NCI-H187 treated with DMSO at 0.1 percent for 48 hours (cell line): ENCODE measurements around the gene CLC.
"Not testable (repeated sequence)": the region's sequence is repeated elsewhere in the genome, so short reads cannot be mapped to it uniquely, and the experiment has no call there.

Source experiments
- DNase-seq: peaks from one replicate; lab custom pipeline; 2025; lab: John Stamatoyannopoulos, UW

The CLC gene

DNA sequence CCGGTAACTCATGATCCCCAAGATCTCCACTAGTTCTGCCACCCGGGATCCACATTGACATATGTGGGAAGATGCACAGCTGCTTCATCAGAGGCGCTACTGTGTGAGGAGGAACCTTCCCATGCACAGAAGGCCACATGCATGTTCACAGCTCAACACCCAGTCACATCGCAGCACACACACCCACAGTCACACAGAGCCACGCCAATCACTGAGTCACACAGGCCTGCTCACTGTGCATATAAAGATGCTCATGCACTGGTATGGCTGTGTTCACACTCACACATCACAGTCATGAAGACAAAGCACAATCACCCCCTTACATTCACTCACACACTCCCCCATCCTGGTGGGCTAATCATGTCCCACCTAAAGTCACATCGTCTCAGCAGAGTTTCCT lies 9.8 kb downstream of the CLC start:
- DNase-seq: no peak

- DNase-seq: no peak
Measured at GRCh38 chr19:39727070-39727800, 10.6 kb downstream of the CLC start.

- no peak for DNase-seq
Measured at GRCh38 chr19:39725995-39726394, 11.8 kb downstream of the CLC start.

- not testable (repeated sequence) for DNase-seq
Measured at GRCh38 chr19:39720144-39720543, 17.7 kb downstream of the CLC start.

- no peak for DNase-seq
Measured at GRCh38 chr19:39710333-39710890, 27.4 kb downstream of the CLC start.

DNA sequence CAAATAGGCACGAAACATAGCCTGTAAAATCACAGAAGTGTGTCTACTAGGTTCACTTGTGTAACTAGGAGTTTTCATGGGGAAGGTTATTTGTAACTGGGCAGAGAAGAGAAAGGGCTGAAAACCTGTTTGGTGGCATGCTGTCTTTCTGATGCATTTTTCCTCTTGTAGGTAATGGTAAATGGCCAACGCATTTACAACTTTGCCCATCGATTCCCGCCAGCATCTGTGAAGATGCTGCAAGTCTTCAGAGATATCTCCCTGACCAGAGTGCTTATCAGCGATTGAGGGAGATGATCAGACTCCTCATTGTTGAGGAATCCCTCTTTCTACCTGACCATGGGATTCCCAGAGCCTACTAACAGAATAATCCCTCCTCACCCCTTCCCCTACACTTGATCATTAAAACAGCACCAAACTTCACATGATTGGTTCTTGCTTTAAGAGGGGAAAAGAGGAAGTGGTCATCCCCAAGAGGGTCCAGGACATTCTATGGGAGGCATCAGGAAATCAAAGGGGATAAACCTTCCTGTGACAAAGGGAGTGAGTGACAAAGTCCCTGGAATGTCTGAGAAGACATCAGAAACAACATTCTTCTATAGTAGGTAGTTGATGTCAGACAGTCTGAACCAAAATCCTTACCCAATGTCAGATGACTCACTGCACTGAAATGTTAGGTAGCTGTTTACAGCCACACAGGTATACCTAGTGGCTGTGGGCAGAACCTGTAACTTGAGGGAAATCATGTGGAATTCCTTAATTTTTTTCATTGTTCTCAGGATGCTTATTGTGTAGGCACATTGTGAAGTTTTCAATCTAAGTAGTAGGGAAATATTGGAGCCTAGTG lies 28.6 kb downstream of the CLC start:
- no peak for DNase-seq

DNA sequence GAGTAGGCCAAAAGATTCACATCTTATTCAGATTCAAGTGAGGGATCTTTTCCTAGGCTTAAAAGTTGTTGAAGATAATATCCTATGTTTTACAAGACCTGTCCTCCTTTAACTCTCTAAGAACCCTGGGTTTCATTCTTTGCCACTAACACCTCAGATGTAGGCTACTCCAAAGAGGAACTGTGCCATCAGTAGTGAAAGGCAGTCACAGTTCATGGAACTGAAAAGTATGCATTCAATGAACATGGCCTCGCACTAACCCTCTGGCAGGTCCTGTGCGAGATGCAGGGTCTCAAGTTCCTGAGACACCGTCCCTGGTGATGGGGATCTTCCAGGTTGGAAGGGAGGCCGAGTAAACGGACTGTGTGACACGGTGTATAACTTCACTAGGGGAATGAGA lies 29.2 kb downstream of the CLC start:
- no peak for DNase-seq

GRCh38 chr19:39705578-39706188 lies 32.1 kb downstream of the CLC start:
- DNase-seq: no peak

DNA sequence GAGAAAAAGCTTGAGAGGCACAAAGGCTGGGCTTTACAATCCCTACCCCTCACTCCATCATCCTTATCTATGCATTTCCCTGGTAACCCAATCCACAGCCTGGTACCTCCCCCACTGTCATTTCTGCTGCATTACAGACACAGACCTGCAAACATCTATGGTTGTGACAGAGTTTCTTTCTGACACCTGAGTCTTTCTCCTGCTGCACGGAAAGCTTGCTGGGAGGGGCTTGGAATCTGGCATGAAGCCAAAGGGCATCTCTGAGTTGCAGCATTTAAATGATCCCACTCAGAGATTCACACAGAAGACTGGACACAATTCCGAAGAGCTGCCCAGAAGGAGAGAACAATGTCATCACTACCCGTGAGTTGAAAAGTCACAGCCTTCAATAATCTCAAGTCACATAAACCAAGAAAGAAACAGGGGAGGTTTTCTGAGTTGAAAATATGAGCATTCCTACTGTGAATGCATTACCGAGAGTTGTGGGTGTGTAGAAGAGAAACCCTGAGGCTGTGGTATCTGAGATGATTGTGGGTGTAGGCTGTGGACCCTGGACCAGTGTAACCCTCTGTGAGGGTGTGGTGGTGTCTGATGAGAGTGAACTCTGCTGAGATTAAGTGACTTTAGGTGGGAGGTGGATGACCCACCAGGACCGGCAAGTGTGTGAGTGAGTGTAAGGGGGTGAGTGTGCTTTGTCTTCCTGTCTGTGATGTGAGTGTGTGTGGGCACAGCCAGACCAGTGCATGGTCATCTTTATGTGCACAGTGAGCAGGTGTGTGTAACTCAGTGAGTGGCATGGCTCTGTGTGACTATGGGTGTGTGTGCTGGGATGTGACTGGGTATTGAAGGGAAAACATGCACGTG lies 33.4 kb downstream of the CLC start, which contains the start of gene LGALS14:
TSS of gene LGALS14 (plus strand) at position 301 of the 864 bp plus-strand sequence. CDS start at position 349, 48 bp downstream.
- DNase-seq: no peak

GRCh38 chr19:39701291-39701690 lies 36.5 kb downstream of the CLC start:
- no peak for DNase-seq

DNA sequence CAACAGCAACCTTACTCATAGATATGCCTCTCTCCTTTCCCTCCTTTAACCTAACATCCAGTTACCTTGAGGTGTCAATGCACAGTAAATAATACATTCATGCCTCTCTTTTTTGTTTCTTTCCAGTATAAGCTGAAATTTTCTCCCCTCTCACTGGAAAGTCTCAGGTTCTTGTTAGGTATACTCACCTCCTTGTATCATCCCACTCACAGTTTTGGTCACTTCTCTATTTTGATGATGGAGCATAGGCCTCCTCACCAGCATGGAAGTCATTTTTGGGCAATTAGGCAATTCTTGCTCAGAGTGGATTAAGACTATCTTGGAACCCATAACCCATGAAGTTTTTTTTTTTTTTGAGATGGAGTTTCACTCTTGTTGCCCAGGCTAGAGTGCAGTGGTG lies 39.3 kb downstream of the CLC start:
- no peak for DNase-seq

GRCh38 chr19:39696387-39696786 lies 41.4 kb downstream of the CLC start:
- no peak for DNase-seq

- DNase-seq: no peak
Measured at GRCh38 chr19:39695759-39696158, 42.1 kb downstream of the CLC start.

- DNase-seq: no peak
Measured at GRCh38 chr19:39692822-39693221, 45.0 kb downstream of the CLC start.

GRCh38 chr19:39692166-39692565 lies 45.7 kb downstream of the CLC start:
- DNase-seq: no peak

- DNase-seq: not testable (repeated sequence)
Measured at GRCh38 chr19:39688637-39689036, 49.2 kb downstream of the CLC start.

- DNase-seq: no peak
Measured at GRCh38 chr19:39686739-39687138, 51.1 kb downstream of the CLC start.

GRCh38 chr19:39684267-39684666 lies 53.6 kb downstream of the CLC start:
- no peak for DNase-seq

DNA sequence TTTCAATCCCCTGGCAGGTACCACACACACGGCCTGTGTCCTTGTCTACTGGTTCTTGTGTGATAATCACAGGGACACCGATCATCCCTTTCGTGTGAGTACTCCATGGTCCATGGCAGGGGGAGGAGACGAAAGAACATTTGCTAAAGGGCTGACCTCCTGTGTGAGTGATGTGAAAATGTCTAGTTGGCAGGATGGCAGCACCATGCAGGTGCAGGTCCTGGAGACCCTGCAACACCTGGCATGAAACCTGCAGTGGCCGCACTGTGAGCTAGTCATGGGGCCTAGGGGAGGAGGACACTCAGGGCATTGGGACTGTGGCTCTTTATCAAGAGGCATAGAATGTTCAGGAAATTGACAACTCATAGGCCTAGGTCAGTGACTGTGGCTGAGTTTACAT lies 56.4 kb downstream of the CLC start:
- DNase-seq: no peak
